Measurements from ENCODE around the gene DMD. TPM values are rescaled to one million over a fixed set of nuclear protein-coding genes. Genes with fewer than 3 reads are reported as not detected.

Gene DMD
- total RNA-seq, 1 experiment from 2014 or later: 25.3 TPM

- no TSS peak for BruUV-seq (replicated peaks)
- Histone ChIP-seq H3K36me3 (ENCODE audit: low read depth) (no peaks in the 10 kb centered on the region), H3F3A (ENCODE audit: insufficient read depth, low read depth) (no peaks in the 10 kb centered on the region), H4K20me1 (ENCODE audit: insufficient read depth) (no peaks in the 10 kb centered on the region), H3K4me3 (no peak overlapping the region), H3K9me2 (ENCODE audit: insufficient read depth) (no peaks in the 10 kb centered on the region), H3K27ac (no peak overlapping the region), H3K27me3 (ENCODE audit: insufficient read depth, low read depth) (no peaks in the 10 kb centered on the region), H3K4me1 (replicated peaks; ENCODE audit: insufficient read depth) (no peaks in the 10 kb centered on the region), H3K79me2 (ENCODE audit: low read depth) (no peaks in the 10 kb centered on the region), H2AFZ (no peak overlapping the region), H3K4me2 (no peak overlapping the region), H3K9me3 (ENCODE audit: insufficient read depth, low read depth) (no peaks in the 10 kb centered on the region)
- CTCF ChIA-PET: no interaction called here
- intact Hi-C loops (cut with micrococcal nuclease; ENCODE audit: unreplicated experiment): no loop called here
- POLR2A ChIA-PET (ENCODE audit: unreplicated experiment): no interaction called here
- TF ChIP-seq, protein P1, sequence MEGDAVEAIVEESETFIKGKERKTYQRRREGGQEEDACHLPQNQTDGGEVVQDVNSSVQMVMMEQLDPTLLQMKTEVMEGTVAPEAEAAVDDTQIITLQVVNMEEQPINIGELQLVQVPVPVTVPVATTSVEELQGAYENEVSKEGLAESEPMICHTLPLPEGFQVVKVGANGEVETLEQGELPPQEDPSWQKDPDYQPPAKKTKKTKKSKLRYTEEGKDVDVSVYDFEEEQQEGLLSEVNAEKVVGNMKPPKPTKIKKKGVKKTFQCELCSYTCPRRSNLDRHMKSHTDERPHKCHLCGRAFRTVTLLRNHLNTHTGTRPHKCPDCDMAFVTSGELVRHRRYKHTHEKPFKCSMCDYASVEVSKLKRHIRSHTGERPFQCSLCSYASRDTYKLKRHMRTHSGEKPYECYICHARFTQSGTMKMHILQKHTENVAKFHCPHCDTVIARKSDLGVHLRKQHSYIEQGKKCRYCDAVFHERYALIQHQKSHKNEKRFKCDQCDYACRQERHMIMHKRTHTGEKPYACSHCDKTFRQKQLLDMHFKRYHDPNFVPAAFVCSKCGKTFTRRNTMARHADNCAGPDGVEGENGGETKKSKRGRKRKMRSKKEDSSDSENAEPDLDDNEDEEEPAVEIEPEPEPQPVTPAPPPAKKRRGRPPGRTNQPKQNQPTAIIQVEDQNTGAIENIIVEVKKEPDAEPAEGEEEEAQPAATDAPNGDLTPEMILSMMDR (conservative IDR thresholded peaks at IDR 0.05): no peak
- TF ChIP-seq EZH2 (IDR thresholded peaks at IDR 0.05; ENCODE audit: low read depth): no peak
- DNase-seq: no peak
These were observed 1414.7 kb downstream of the DMD start for GRCh38 chrX:31796624-31797023.

GRCh38 chrX:31747411-31747810 is 1463.9 kb downstream of the DMD start:
- Histone ChIP-seq H3K9me3 (ENCODE audit: insufficient read depth, low read depth) (no peaks in the 10 kb centered on the region), H2AFZ (no peak overlapping the region), H3F3A (ENCODE audit: insufficient read depth, low read depth) (no peaks in the 10 kb centered on the region), H4K20me1 (ENCODE audit: insufficient read depth) (no peaks in the 10 kb centered on the region), H3K4me1 (replicated peaks; ENCODE audit: insufficient read depth) (no peaks in the 10 kb centered on the region), H3K36me3 (ENCODE audit: low read depth) (no peaks in the 10 kb centered on the region), H3K27me3 (ENCODE audit: insufficient read depth, low read depth) (no peaks in the 10 kb centered on the region), H3K4me2 (no peak overlapping the region), H3K4me3 (no peak overlapping the region), H3K79me2 (ENCODE audit: low read depth) (no peaks in the 10 kb centered on the region), H3K27ac (no peak overlapping the region), H3K9me2 (ENCODE audit: insufficient read depth) (no peaks in the 10 kb centered on the region)
- TF ChIP-seq, protein P1 (conservative IDR thresholded peaks at IDR 0.05): no peak
- TF ChIP-seq EZH2 (IDR thresholded peaks at IDR 0.05; ENCODE audit: low read depth): no peak
- no peak for DNase-seq
- intact Hi-C loops (cut with micrococcal nuclease; ENCODE audit: unreplicated experiment): no loop called here
- ChIA-PET POLR2A (ENCODE audit: unreplicated experiment) (no interaction called here), CTCF (no interaction called here)
- no TSS peak for BruUV-seq (replicated peaks)

GRCh38 chrX:31743004-31743403 is 1468.3 kb downstream of the DMD start:
- ChIA-PET POLR2A (ENCODE audit: unreplicated experiment) (no interaction called here), CTCF (no interaction called here)
- DNase-seq: no peak
- Histone ChIP-seq H3K79me2 (ENCODE audit: low read depth) (no peaks in the 10 kb centered on the region), H3K4me1 (replicated peaks; ENCODE audit: insufficient read depth) (no peaks in the 10 kb centered on the region), H3K27me3 (ENCODE audit: insufficient read depth, low read depth) (no peaks in the 10 kb centered on the region), H3K9me3 (ENCODE audit: insufficient read depth, low read depth) (no peaks in the 10 kb centered on the region), H3K4me3 (no peak overlapping the region), H3F3A (ENCODE audit: insufficient read depth, low read depth) (no peaks in the 10 kb centered on the region), H3K27ac (no peak overlapping the region), H3K9me2 (ENCODE audit: insufficient read depth) (peaks cover 4% of the 10 kb centered on the region; the same call in 1 of the 2 replicates), H4K20me1 (ENCODE audit: insufficient read depth) (no peaks in the 10 kb centered on the region), H3K4me2 (no peak overlapping the region), H2AFZ (no peak overlapping the region), H3K36me3 (ENCODE audit: low read depth) (no peaks in the 10 kb centered on the region)
- intact Hi-C loops (cut with micrococcal nuclease; ENCODE audit: unreplicated experiment): no loop called here
- no TSS peak for BruUV-seq (replicated peaks)
- TF ChIP-seq, protein P1 (conservative IDR thresholded peaks at IDR 0.05): no peak
- no peak for TF ChIP-seq EZH2 (IDR thresholded peaks at IDR 0.05; ENCODE audit: low read depth)
